GM19397 (cell line): ENCODE data around the gene USP24.

Source experiments
- ATAC-seq: cut with Tn5 transposase; IDR thresholded peaks from one replicate; pipeline ENCODE4 v1.9.1; 2021; ENCODE audit warnings: mild to moderate bottlenecking, moderate library complexity; ENCODE audit not compliant: unreplicated experiment

USP24 gene

GRCh38 chr1:55070293-55071164 lies 144.6 kb downstream of the USP24 start:
- ATAC-seq: no peak

GRCh38 chr1:55069280-55069679 lies 145.9 kb downstream of the USP24 start:
- ATAC-seq: no peak

GRCh38 chr1:55068638-55069037 lies 146.5 kb downstream of the USP24 start:
- no peak for ATAC-seq

- ATAC-seq: no peak
These were observed 147.2 kb downstream of the USP24 start for GRCh38 chr1:55067914-55068313.

- ATAC-seq: no peak
These were observed 148.0 kb downstream of the USP24 start for GRCh38 chr1:55067022-55067778.

GRCh38 chr1:55065648-55066047 lies 149.5 kb downstream of the USP24 start:
- ATAC-seq: no peak

- no peak for ATAC-seq
These were observed 150.3 kb downstream of the USP24 start for GRCh38 chr1:55064861-55065263.

- no peak for ATAC-seq
These were observed 151.0 kb downstream of the USP24 start for GRCh38 chr1:55064071-55064581.

GRCh38 chr1:55063577-55063942 lies 151.6 kb downstream of the USP24 start:
- no peak for ATAC-seq

- no peak for ATAC-seq
These were observed 152.2 kb downstream of the USP24 start for GRCh38 chr1:55062801-55063576.

- no peak for ATAC-seq
These were observed 153.3 kb downstream of the USP24 start for GRCh38 chr1:55061706-55062321.

GRCh38 chr1:55061000-55061705 lies 154.0 kb downstream of the USP24 start:
- no peak for ATAC-seq

- no peak for ATAC-seq
These were observed 154.8 kb downstream of the USP24 start for GRCh38 chr1:55060133-55060999.

- ATAC-seq: no peak
These were observed 155.6 kb downstream of the USP24 start for GRCh38 chr1:55059302-55060132.

- no peak for ATAC-seq
These were observed 157.2 kb downstream of the USP24 start for GRCh38 chr1:55057956-55058298.

GRCh38 chr1:55057270-55057955 lies 157.8 kb downstream of the USP24 start:
- ATAC-seq: no peak

- ATAC-seq: no peak
These were observed 158.6 kb downstream of the USP24 start for GRCh38 chr1:55056632-55056992.
